ENCODE measurements around the gene SRBD1. TPM values are rescaled to one million over a fixed set of nuclear protein-coding genes. Genes with fewer than 3 reads are reported as not detected.

The SRBD1 gene
- total RNA-seq, 1 donor from 2014 or later: 6.3 TPM

DNA sequence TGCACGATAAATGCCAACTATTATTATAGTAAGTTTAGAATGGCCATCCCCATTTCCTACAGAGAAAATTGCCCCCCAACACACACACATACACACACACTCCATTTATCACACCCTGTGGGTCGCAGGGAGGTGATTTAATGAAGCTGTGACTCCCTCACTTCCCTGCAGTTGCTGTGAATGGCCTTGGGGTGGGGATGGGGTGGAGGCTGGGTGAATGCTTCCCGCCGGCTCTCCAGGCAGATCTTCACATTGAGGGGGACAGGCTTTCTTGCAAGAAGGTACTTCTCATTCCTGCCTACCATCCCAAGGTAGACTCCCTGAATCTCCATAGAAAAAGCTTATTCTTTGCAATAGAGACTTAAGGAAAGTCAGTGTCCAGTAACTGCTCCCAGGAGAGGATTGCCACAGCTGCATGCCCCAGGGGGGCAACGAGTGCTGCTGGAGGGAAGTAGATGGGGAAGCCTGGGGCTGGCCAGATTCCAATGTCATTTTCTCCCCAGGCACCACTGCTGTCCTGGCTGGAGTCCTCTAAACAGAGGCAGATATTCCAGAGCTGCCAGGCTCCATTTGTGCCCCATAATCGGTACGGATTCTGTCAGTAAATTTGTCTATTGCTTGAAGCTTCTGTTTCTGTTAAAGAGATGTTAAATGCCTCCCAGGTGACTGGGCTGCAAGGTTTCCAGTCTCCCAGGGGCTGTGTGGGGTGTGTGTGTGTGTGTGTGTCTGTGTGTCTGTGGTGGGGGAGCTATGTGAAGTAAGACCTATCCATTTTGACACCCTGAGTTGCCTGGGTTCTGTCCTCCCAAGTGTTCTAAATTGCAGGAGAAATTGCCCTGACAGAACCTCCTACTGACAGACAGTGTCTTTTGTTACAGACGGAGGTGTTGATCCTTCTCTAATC, 265.5 kb downstream of the SRBD1 start:
- ATAC-seq: no peak
- intact Hi-C loops (cut with micrococcal nuclease): no loop called here

DNA sequence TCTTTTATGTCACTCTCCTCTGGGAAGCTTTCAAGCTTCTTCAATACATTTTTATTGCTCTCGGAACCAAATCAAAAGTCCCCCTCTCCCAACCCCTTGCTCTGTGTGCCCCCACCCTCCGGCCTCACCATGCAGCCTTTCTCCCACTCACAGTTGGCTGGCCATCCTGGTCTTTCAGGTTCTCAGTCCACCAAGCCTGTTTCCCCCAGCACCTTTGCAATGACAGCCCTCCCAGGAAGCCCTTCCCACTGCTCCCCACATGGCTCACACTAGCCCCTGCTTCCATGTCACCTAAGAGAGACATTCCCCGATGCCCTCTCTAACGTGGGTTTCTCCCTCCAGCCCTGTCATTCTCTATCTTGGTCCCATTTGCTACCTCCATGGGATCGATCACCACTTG, 266.6 kb downstream of the SRBD1 start:
- no peak for ATAC-seq
- DNase-seq: no peak
- intact Hi-C loops (cut with micrococcal nuclease): no loop called here

More for the DNA sequence above, 265.5 kb downstream of the SRBD1 start:
- DNase-seq: no peak

DNA sequence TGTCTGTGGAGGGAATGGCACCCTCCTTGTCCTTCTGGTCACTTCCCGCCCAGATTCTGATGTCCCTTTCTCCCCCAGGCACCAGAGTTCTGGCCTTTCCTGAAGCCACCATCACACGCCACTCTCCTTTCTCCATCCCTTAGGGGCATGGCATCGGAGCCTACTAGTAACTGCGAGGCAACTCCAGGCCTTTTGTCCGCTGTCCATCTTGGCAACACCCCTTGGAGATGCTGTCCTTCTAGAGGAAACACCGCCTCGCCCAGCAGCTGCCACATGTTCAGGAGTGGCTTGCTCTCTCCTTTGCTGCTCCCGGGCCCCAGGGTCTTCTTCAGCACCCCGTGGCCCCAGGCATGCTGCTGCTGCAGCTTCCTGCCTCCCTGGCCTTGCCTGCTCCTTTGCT, 267.0 kb downstream of the SRBD1 start:
- DNase-seq (no peak), ATAC-seq (no peak)
- intact Hi-C loops (cut with micrococcal nuclease): no loop called here

DNA sequence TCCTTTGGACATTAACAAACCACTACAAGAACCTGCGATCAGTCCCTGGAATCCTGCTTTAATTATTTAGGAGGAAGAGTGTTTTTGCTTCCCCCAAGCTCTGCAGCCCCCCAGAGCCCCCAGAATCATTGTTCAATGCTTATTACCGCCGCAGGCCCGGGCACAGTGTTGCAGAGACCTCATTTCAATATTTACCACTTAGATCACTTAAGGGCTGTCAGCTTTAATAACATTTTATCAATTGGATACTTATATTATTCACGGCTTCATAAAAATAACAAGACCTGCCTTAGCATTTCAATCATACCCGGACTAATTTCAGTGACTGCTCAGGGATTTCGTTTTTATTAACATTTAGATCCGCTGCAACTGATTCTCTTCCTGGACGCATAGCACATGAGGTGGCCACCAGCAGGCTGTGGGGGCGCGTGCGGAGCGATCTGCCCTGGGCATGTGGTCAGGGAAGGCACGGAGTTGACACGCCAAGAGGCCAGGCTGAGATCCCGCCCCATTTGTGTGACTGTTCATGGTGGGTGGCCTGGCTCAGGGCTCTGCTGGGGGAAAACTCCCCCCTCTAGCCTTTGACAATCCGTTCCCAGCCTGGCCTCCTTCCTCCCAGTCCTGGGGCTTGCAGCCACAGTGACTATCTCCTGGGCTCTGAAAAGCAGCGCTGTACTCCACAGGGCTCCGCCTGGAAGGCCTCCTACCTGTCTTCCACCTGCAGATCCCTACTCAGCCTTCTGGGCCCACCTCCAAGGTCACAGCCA, 267.6 kb downstream of the SRBD1 start:
- DNase-seq (no peak), ATAC-seq (no peak)
- intact Hi-C loops (cut with micrococcal nuclease): no loop called here

DNA sequence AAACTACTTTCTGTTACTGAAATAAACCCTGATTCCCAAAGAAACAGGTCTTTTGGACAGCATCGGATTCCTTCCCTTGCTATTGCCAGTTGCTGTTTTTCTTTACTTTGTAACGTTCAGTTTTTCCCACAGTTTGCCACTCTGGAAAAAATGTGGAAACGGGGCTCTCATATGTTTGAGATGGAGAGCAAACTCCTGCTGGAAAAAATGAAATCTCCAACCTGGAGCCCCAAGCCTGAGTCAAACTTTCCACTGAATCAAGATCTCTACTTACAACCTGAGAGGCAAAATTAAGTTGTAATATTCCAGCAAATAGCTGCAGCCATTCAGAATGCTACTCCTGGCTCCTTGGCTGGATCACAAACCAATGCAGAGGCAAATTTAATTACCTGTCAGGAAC, 270.7 kb downstream of the SRBD1 start:
- DNase-seq (no peak), ATAC-seq (no peak)
- intact Hi-C loops (cut with micrococcal nuclease): no loop called here

DNA sequence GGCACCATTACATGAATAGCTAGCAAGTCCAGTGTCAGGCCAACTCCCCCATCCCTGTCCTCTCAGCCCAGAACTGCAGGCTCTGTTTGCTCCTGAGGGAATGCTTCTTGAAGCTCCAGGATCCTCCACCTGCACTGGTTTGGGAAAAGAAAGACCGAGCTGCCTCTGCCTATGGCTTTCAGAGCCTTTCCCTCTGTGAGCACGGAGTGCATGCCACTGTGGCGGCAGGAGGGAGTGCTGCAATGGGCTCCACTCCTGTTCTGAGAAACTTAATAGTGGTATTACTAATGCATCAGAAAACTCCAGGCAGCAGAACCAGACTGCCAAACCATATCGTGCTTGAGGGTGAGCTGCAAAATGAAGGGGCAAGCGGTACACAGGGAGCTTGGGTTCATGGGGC, 271.8 kb downstream of the SRBD1 start:
- ATAC-seq (no peak), DNase-seq (no peak)
- intact Hi-C loops (cut with micrococcal nuclease): no loop called here

Other genes with a start within 250 kb of the SRBD1 start
- 14.8 TPM for gene PRKCE, start 40.4 kb upstream of the SRBD1 start, total RNA-seq

All from left ventricle myocardium superior (tissue), 1 donor.